MCF 10A (cell line): ENCODE data around the gene DUS1L. TPM values are rescaled to one million over a fixed set of nuclear protein-coding genes. Genes with fewer than 3 reads are reported as not detected.

ENCODE experiments used
- BruUV-seq: library from RNA; stranded (reverse); fragments of 400-500 nt; replicated peaks from 2 replicates; lab custom pipeline; 2021; lab: Mats Ljungman, UMichigan
- CTCF ChIA-PET: fragments of 300-600 bp; sonication (Branson Sonifier 250); formaldehyde crosslinking; extraction: SDS; loops from one replicate; lab custom pipeline; 2021; ENCODE audit warnings: antibody characterized with exemption, inconsistent platforms; lab: Yijun Ruan, JAX
- POLR2A ChIA-PET: fragments of 300-600, 350-650 bp; sonication (Branson Sonifier 250); formaldehyde crosslinking; extraction: SDS; loops from one replicate; lab custom pipeline; 2020; ENCODE audit warnings: antibody characterized with exemption, inconsistent platforms; lab: Yijun Ruan, JAX
- DNase-seq: peaks from one replicate; pipeline ENCODE4 v3.0.0-alpha.2; 2018; ENCODE audit not compliant: unreplicated experiment
- H3K27ac Mint-ChIP-seq: one replicate; pipeline ENCODE4 v1.8.0; 2022; ENCODE audit warnings: mild to moderate bottlenecking, low read depth, mixed read lengths; ENCODE audit not compliant: unreplicated experiment
- H3K27me3 Mint-ChIP-seq: one replicate; pipeline ENCODE4 v1.8.0; 2022; ENCODE audit warnings: mixed read lengths; ENCODE audit not compliant: insufficient read depth, unreplicated experiment
- H3K36me3 Mint-ChIP-seq: one replicate; pipeline ENCODE4 v1.8.0; 2022; ENCODE audit warnings: mild to moderate bottlenecking, moderate library complexity, mixed read lengths; ENCODE audit not compliant: insufficient read depth, unreplicated experiment
- H3K4me1 Mint-ChIP-seq: one replicate; pipeline ENCODE4 v1.8.0; 2022; ENCODE audit warnings: mixed read lengths; ENCODE audit not compliant: insufficient read depth, unreplicated experiment
- H3K4me3 Mint-ChIP-seq: one replicate; pipeline ENCODE4 v1.8.0; 2022; ENCODE audit warnings: mild to moderate bottlenecking, moderate library complexity, mixed read lengths; ENCODE audit not compliant: unreplicated experiment
- H3K9me3 Mint-ChIP-seq: one replicate; pipeline ENCODE4 v1.8.0; 2022; ENCODE audit warnings: mixed read lengths; ENCODE audit not compliant: unreplicated experiment
- CTCF ChIP-seq: fragments of 200-600 bp; IDR thresholded peaks from one replicate; pipeline ENCODE4 v1.8.0; 2022; ENCODE audit warnings: antibody characterized with exemption, mild to moderate bottlenecking; ENCODE audit not compliant: unreplicated experiment
- intact Hi-C: fragments of 100-400 bp; cut with micrococcal nuclease; formaldehyde crosslinking; loops from 2 replicates; pipeline ENCODE4 v1.14.1; 2022
- total RNA-seq: library from RNA; stranded (reverse); gene quantifications from 2 replicates; pipeline ENCODE4 v1.2.3, GENCODE V29; 2022

DUS1L gene
- total RNA-seq, 1 experiment from 2014 or later: 116 TPM

DNA sequence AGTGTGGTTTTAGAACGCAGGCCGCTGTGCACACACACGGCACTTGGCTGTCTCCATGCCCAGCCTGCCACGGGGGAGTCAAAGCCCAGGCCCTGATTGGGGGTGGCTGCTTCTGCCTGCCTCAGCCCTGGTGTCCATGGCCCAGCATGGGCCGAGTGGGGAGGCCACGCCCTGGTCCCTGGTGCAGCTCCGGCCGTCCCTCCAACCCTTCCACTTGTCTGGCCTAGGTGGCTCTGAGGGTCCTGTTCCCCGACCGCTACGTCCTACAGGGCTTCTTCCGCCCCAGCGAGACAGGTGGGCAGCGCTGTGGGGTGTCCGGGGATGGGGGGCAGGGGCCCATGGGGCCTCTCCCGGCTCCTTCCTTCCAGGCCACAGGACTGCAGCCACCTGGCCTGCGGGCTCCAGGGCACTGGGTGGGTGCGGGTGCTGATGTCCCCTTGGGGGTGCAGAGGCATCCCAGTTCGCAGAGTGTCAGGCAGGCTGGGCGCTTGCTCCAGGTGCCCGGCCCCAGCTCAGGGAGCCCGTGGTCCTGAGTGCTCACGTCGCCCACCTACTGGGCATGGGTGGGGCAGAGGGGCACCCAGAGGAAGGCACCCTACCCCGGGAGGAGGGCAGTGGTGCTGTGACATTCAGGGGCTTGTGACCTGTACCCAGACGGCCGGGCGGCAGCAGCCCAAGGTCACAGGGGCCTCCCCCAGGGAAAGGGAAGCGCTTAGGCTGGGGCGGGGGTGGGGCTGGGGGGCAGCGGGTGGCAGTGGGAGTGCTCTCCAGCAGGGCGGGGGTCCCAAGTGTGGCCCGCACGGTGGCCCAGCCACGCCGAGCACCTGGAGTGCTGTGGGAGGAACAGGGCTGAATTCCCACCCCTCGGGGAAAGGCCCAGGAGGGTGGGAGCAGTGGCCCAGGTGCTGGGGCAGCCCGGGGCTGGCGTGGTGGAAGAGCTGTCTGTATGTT, 54.8 kb downstream of the DUS1L start:
- Mint-ChIP-seq H3K4me3 (no peak overlapping the region), H3K4me1 (peaks cover 9% of the 10 kb centered on the region), H3K9me3 (no peaks in the 10 kb centered on the region), H3K36me3 (peaks cover 18% of the 10 kb centered on the region), H3K27me3 (no peaks in the 10 kb centered on the region), H3K27ac (no peak overlapping the region)
- CTCF ChIA-PET: interaction anchor here (0.7 to 2.3 kb wide), 5 partner anchors 9 to 52 kb away, joined by 3 to 12 read pairs (median 5); partner anchors contain the start of gene NOTUM
- BruUV-seq: no TSS peak
- no peak for TF ChIP-seq CTCF
- intact Hi-C loops: no loop called here
- no peak for DNase-seq
- POLR2A ChIA-PET: interaction anchor here (0.7 kb wide), 1 partner anchor 10 kb away, joined by 4 read pairs; no protein-coding TSS in a partner anchor

DNA sequence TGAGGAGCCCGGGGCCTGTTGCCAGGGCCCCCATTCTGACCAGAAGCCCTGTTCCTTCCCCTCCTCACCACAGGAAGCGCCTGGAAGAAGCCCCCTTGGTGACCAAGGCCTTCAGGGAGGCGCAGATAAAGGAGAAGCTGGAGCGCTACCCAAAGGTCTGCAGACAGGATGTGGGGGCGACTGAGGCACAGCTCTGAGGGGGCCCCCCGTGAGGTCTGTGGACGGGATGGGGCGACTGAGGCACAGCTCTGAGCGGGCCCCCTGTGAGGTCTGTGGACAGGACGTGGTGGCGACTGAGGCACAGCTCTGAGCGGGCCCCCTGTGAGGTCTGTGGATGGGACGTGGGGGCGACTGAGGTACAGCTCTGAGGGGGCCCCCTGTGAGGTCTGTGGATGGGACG, 56.2 kb downstream of the DUS1L start:
- Mint-ChIP-seq H3K27ac (no peak overlapping the region), H3K27me3 (no peaks in the 10 kb centered on the region), H3K9me3 (no peaks in the 10 kb centered on the region), H3K4me1 (peaks cover 10% of the 10 kb centered on the region), H3K4me3 (no peak overlapping the region), H3K36me3 (peaks cover 12% of the 10 kb centered on the region)
- intact Hi-C loops: no loop called here
- POLR2A ChIA-PET: interaction anchor here (0.6 kb wide), 1 partner anchor 13 kb away, joined by 3 read pairs; the partner anchor contains the start of gene CENPX
- DNase-seq: no peak
- TF ChIP-seq CTCF: no peak
- no TSS peak for BruUV-seq
- CTCF ChIA-PET: interaction anchor here (0.7 to 1.9 kb wide), 2 partner anchors 11 to 50 kb away, joined by 4 to 12 read pairs; no protein-coding TSS in a partner anchor

DNA sequence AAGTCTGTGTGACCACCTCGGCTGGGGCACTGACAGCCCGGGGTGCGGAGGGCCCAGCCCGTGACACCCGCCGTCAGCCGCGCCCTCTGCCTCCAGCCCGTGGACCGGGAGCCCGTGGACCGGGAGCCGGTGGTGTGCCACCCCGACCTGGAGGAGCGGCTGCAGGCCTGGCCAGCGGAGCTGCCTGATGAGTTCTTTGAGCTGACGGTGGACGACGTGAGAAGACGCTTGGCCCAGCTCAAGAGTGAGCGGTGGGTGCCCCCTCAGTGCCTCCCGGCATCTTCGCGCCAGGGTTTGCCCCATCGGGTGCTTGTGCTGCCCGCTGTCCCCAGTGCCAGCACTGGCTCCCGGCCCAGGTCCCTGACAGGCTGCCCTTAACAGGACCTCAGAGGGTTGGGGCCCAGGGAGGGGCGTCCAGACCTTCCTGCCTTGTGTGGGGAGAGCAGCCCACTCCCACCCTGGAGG, 56.6 kb downstream of the DUS1L start:
- Mint-ChIP-seq H3K9me3 (no peaks in the 10 kb centered on the region), H3K27ac (no peak overlapping the region), H3K4me3 (no peak overlapping the region), H3K27me3 (no peaks in the 10 kb centered on the region), H3K36me3 (peaks cover 12% of the 10 kb centered on the region), H3K4me1 (peaks cover 10% of the 10 kb centered on the region)
- TF ChIP-seq CTCF: no peak
- no peak for DNase-seq
- CTCF ChIA-PET: interaction anchor here (0.6 to 1.9 kb wide), 3 partner anchors 11 to 17 kb away, joined by 3 to 12 read pairs (median 5); no protein-coding TSS in a partner anchor
- no TSS peak for BruUV-seq
- intact Hi-C loops: no loop called here
- POLR2A ChIA-PET: interaction anchor here (0.6 kb wide), 1 partner anchor 14 kb away, joined by 3 read pairs; the partner anchor contains the start of gene CENPX
